GM20431 (cell line): ENCODE results near the gene LEPROT.
"Not testable (repeated sequence)": the region's sequence is repeated elsewhere in the genome, so short reads cannot be mapped to it uniquely, and the experiment has no call there.

Source experiments
- in situ Hi-C: fragments of 300-500 bp; cut with MseI, MboI; formaldehyde crosslinking; loops from one replicate; pipeline ENCODE4 v1.15.0; 2020; ENCODE audit warnings: low sequenced_read_pairs; ENCODE audit not compliant: unreplicated experiment

Gene LEPROT

DNA sequence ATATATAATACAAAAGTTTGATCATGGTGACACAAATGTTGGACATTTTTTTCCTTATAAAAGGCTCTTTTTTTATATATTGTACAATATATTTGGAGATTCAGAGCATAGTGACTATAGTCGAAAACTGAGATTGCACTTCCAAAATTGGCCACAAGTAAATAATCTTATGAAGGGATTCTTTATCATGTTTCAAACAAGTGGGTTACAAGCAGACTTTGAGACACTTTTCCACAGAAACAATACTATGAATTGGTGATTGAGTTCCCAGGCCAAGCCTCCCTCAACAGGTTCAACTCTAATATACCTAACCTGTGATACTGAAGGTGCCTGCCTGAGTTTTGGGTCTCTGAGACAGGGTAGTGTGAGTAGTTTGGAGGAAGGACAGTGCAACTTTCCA lies 13.8 kb downstream of the LEPROT start:
- in situ Hi-C loops = loop anchor here (25.0 kb wide), 1 partner anchor 253 kb away; no protein-coding TSS in a partner anchor

DNA sequence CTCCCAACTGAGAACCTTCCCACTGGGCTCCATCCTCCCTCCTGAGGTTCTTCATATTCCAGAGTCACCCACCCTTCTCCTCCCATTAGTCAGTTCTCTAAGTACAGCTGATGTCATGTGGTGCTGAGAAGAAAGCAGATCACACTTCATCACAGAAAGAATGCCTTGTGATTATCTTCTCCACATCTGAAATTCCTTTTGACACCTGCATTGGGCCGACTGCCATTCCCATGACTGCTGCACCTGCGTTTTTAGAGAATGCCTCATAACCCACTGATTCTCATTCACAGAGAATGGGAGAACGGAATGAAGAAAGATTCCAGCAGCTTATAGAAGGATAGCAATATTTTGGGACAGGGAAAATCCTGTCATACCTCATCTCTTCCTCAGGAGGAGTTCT lies 14.3 kb downstream of the LEPROT start:
- in situ Hi-C loops = loop anchor here (25.0 kb wide), 1 partner anchor 253 kb away; no protein-coding TSS in a partner anchor

DNA sequence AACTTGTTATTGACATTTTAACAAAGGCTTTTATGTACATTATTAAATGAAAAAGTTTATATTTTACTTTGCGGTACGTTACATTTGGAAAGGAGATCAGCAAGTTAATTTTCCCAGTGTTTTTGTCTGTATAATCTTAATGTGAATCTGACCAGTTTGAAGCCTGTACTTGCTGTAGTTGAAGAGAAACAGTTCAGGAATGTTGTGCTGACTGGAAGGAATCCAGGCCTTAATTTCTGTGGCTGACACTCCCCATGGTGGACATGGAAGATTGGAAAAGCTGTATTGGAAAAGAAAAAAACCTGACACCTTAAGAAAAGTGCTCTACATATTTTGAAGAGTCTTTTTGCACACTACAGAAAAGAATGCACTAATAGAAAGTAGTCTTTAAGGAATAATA lies 15.5 kb downstream of the LEPROT start:
- in situ Hi-C loops = loop anchor here (25.0 kb wide), 1 partner anchor 251 kb away; no protein-coding TSS in a partner anchor

DNA sequence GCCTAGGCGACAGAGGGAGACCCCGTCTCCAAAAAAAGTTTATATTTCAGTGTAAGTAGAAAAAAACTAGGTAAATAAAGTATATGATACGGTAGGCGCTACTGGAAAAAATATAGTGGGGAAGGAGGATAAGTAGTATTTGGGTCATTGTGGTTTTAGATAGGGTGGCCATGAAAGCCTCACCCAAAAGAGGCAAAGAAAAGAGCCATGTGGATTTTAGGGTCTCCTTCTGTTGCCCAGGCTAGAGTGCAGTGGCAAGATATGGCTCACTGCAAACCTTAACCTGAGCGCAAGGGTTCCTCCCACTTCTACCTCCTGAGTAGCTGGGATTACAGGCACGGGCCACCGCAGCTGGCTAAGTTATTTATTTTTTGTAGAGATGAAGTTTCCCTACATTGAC lies 17.1 kb downstream of the LEPROT start:
- in situ Hi-C loops = loop anchor here (25.0 kb wide), 1 partner anchor 250 kb away; no protein-coding TSS in a partner anchor

DNA sequence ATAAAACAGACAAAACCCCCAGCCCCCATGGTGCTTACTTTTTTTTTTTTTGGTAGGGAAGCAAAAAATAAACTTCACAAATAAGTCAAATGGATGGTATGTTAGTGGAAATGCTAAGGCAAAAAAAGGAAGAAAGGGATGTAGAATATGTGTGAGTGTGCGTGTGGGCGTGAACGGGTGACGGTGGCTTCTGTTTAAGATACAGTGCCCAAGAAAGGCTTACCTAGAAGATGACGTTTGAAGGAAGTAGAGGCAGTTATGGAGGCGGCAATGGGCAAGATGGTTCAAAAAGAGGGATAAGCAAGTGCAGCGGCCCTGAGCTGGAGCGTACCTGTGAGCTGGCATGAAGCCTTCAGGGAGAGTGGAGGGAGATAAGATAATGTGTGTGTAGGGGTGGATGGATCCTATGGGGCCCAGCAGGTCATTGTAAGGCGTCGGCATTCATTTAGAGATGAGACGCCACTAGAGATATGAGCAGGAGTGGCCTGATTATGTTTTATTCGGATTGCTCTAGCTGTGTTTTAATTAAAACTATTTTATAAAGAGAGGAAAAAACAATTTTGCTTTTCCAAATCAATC lies 19.9 kb downstream of the LEPROT start:
- in situ Hi-C loops = loop anchor here (25.0 kb wide), 1 partner anchor 247 kb away; no protein-coding TSS in a partner anchor

DNA sequence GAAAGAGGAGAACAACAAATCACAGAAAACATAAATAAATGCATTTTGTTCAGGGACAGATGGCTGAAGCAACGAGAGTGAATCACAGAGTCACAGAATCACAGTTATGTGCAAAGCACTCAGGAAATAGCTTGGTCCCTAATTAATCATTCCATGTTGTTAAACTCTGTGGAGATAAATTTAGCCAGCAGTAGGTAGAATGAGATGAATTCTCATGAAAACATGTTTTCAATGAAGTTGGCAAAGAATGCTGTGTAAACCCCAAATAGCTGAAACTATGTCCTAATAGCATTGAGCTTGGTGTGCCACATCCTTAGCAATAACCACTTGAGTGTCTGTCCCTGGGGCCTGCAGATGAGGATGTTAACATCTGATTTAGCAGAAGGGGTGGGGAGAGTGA lies 20.4 kb downstream of the LEPROT start:
- in situ Hi-C loops = loop anchor here (25.0 kb wide), 1 partner anchor 246 kb away; no protein-coding TSS in a partner anchor

DNA sequence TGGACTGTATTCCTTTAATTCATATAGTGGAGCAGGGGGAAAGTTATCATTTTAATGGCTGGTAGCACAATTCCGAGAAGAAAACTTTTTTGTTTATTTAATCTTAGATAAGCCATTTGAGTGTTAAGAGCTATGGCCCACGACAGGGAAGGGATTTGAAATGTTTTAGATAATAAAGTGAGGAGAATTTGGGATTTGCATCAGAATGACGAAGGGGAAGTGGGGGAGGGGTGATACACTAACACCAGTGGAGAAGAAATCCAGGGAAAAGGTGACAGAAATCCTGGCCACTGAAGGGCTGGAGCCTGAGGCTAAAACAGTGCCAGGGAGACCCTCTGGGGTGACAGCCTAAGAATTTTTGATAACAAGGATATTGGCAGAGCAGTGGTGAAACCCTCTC lies 21.0 kb downstream of the LEPROT start:
- in situ Hi-C loops = loop anchor here (25.0 kb wide), 1 partner anchor 246 kb away; no protein-coding TSS in a partner anchor

DNA sequence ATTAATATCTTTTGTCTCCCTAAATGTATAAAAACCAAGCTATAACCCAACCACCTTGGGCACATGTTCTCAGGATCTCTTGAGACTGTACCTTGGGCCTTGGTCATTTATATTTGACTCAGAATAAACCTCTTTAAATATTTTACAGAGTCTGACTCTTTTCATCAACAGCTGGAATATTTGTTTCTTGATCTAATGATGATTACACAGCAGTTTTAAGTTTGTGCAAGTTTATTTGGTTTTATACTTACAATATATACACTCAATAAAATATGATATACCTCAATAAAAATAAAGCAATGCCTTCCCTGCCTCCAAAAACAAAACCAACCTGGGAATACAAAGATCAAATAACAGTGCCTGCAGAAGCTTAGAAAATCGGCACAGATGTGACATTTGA lies 22.0 kb downstream of the LEPROT start:
- in situ Hi-C loops = loop anchor here (25.0 kb wide), 1 partner anchor 245 kb away; no protein-coding TSS in a partner anchor

DNA sequence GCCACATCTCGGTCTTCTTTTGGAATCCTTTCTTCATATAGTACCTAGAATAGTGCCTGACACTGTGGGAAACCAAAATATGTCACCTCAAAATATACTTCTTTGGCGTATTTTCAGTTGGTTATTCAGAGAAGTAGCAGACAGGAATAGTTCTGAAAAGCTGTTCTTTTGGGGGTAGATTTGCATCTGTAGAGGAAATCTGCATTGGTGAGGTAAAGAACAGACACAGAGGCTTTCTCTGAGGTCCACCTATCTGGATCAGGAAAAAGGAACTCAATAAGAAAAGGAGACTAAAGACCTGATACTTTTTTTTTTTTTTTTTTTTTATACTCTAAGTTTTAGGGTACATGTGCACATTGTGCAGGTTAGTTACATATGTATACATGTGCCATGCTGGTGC lies 23.2 kb downstream of the LEPROT start:
- in situ Hi-C loops = loop anchor here (25.0 kb wide), 1 partner anchor 244 kb away; no protein-coding TSS in a partner anchor

DNA sequence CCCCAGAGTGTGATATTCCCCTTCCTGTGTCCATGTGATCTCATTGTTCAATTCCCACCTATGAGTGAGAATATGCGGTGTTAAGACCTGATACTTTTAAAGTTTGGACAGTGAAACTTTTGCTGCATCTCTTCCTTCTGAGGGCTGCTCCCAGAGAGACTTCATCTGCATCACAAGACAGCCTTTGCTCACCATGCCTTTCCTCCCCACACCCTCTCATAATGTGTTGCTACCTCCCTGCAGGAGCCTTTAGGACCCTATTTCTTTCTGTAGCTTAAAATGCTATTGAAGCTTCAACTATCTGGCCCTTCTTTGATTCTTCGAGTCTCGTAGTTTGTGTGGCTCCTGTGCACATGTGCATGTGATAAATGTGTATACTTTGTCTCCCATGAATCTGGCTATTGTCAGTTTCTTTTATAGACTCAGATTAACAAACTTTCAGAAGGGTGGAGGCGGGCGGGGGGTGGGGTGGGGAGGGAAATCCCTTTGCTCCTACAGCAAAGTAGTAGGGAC lies 23.7 kb downstream of the LEPROT start:
- in situ Hi-C loops = loop anchor here (25.0 kb wide), 1 partner anchor 243 kb away; no protein-coding TSS in a partner anchor

DNA sequence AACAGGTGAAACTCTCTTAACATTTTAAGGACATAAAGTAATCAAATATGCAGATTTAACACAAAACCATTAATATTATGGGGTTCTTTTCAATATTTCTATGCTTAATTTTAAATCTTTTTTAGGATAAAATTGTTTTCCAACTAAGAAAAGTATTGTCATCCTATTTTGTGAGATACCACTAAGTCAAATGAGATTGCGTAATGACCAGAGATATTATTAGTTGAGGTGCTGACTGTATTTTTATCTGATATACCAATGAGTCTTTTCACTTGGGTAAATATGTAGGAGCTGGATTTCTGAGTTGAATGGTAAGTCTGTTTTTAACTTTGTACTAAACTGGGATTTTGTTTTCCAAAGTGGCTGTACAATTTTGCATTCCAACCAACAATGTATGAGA lies 25.4 kb downstream of the LEPROT start:
- in situ Hi-C loops = loop anchor here (25.0 kb wide), 1 partner anchor 241 kb away; no protein-coding TSS in a partner anchor

DNA sequence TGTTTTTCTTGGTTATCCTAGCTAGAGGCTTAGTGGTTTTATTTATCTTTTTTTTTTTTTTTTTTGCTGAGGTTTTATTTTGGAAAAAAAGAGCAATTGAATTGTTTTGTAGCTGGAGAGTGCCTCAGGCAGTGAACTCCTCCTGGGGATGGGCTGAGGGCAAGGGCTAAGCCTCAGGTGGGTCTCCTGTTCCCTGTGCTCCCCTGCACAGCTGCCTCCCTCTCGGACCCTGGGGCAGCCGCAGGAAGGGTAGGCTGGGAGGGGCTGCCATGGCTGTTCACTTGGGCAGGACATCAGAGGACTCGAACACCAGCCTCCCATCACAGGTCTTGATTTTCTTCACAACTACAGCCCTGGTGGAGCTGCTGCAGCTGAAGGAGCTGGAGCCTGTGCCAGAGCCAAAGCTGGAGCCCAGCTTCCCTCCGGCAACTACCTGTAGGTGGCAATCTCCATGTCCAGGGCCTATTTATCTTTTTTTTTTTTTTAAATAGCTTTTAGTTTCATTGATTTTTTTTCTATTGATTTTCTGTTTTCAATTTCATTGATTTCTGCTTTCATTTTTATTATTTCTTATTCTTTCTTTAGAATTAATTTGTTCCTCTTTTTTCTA lies 28.9 kb downstream of the LEPROT start:
- in situ Hi-C loops = loop anchor here (25.0 kb wide), 1 partner anchor 238 kb away; no protein-coding TSS in a partner anchor

DNA sequence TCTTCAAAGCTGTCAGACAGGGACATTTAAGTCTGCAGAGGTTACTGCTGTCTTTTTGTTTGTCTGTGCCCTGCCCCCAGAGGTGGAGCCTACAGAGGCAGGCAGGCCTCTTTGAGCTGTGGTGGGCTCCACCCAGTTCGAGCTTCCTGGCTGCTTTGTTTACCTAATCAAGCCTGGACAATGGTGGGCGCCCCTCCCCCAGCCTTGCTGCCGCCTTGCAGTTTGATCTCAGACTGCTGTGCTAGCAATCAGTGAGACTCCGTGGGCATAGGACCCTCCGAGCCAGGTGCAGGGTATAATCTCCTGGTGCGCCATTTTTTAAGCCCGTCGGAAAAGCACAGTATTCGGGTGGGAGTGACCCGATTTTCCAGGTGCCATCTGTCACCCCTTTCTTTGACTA lies 35.2 kb downstream of the LEPROT start:
- in situ Hi-C loops = not testable (repeated sequence)

DNA sequence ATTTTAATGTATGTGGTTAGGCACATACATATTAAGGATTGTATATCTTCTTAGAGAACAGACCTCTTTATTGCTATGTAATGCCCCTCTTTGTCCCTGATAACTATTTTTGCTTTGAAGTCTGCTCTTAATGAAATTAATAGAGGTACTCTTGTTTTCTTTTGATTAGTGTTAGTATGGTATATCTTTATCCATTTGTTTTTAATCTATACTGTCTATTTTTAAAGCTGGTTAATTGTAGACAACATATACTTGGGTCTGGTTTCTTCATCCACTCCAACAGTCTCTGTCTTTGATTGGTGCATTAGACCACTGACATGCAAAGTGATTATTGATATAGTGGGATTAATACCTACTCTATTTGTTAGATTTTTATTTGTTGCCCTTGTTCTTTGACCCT lies 36.0 kb downstream of the LEPROT start:
- in situ Hi-C loops = no loop called here

DNA sequence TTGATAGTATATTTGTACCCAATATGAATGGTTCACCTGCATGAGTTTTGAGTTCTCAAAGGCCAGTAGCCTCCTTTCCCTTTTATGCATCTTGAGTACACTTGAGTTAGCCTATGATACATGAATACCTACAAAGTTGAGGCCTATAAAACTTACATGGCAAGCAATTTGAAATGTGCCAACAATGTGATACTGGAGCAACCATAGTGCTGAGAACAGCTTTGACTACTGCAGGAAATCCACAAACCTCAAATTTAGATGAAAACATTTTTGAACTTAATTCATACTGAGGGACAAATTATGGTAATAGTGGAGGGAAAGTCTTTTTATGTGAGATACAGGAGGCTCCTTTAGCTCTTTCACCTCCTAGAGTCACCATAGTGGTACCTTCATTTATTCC lies 37.4 kb downstream of the LEPROT start:
- in situ Hi-C loops = no loop called here

DNA sequence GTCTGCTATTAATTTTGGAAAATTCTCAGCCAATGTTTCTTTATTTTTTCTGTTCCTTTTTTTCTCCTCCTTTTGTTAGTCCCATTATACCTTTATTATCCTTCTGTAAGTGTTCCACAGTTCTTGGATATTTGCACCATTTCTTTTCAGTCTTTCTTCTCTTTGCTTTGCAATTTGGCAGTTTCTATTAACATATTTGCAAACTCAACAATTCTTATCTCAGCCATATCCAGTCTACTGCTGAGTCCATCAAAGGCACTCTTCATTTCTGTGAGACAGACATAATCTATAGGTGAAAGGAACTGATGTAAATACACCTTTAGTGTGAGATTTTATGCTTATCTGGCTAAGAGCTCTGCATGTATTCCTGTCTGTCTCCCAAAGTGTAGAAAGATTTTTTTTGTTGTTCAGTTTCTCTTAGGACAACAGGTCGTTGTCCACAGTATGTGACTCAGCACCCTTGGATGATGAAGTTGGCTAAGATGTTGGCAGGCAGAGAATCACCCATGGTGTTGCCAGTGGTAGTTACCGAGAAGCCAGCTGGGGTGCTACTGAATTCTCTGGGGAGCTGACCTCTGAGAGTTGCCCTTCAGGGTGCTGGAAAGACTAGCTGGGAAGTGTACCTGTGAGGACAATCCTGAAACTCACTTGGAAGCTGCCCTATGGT lies 38.4 kb downstream of the LEPROT start:
- in situ Hi-C loops = no loop called here

DNA sequence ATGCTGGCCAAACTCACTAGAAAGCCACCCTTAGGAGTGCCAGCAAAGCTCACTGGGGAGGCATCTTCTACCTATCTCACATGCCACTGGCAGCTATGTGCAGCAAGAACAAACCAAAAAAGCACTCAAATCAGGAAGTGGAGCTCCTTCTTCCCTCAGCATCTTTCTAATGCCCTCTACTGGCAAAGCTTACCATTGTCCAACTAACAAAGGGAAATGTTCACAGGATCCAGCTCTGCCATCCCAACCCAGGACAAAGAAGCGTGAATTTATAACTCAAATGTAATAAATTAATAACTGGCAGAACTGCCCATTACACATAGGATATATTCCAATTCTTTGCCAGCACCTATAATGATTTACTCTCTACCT lies 38.9 kb downstream of the LEPROT start:
- in situ Hi-C loops = no loop called here

DNA sequence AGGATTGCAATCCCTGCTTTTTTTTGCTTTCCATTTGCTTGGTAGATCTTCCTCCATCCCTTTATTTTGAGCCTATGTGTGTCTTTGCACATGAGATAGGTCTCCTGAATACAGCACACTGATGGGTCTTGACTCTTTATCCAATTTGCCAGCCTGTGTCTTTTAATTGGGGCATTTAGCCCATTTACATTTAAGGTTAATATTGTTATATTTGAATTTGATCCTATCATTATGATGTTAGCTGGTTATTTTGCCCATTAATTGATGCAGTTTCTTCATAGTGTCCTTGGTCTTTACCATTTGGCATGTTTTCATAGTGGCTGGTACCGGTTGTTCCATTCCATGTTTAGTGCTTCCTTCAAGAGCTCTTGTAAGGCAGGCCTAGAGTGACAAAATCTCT lies 45.4 kb downstream of the LEPROT start:
- in situ Hi-C loops = not testable (repeated sequence)

DNA sequence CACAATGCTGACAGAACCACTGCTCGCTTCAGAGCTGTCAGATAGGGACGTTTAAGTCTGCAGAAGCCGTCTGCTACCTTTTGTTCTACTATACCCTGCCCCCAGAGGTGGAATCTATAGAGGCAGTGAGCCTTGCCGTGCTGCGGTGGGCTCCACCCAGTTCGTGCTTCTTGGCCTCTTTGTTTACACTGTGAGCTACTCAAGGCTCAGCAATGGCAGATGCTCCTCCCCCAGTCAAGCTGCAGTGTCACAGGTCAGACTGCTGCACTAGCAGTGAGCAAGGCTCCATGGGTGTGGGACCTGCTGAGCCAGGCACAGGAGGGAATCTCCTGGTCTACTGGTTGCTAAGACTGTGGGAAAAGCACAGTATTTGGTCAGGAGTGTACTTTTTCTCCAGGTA lies 47.1 kb downstream of the LEPROT start:
- in situ Hi-C loops = no loop called here

DNA sequence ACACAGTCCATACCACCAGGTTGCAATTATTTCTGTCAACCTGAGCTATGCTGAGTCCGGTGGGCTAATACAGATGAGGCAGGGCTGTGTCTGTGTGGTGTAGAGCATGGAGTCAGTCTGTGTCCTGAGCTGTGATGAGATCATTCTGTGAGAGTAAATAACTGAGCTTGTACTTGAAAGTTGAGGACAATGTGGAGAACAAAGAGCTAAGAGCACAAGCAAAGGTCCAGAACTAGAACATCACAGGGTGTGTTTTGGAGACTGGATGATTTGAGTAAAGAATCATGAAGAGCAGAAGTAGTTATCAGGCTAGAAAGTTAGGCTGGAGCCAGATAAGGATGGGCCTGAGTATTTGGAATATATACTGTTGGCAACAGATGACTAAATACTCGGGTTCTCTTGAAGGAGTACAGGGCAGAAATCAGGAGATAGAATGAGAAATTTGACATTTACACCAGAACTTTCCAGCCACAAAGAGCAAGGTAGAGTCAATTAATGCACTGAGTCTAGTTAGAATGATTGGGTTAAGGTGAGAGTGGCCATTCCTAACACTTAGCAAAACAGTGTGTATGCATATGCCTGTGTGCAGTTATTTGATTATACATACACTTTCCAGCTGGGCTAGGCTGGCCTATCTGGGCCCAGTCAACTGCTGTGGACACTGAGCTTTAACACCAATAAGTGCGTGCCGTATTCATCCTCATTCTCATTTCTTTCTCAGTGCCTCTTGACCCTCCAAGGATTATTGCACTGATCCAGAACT lies 48.8 kb downstream of the LEPROT start:
- in situ Hi-C loops = no loop called here
